GM19035 (cell line): ENCODE results near the gene MEAK7.
A peak's percentile ranks its signal among the peaks of the same experiment; 100 is the strongest.
"Not testable (repeated sequence)": the region's sequence is repeated elsewhere in the genome, so short reads cannot be mapped to it uniquely, and the experiment has no call there.

Source experiments
- ATAC-seq: cut with Tn5 transposase; IDR thresholded peaks from one replicate; pipeline ENCODE4 v1.9.1; 2021; ENCODE audit not compliant: unreplicated experiment

Gene MEAK7

GRCh38 chr16:84532855-84533486 is 28.5 kb upstream of the MEAK7 start:
- no peak for ATAC-seq

- no peak for ATAC-seq
Observed at GRCh38 chr16:84532291-84532724, 27.8 kb upstream of the MEAK7 start.

GRCh38 chr16:84531671-84532111 is 27.2 kb upstream of the MEAK7 start:
- ATAC-seq = no peak

- ATAC-seq = no peak
Observed at GRCh38 chr16:84530590-84530989, 26.1 kb upstream of the MEAK7 start.

GRCh38 chr16:84529607-84530006 is 25.1 kb upstream of the MEAK7 start:
- ATAC-seq = no peak

GRCh38 chr16:84528322-84528721 is 23.9 kb upstream of the MEAK7 start:
- no peak for ATAC-seq

- no peak for ATAC-seq
Observed at GRCh38 chr16:84527532-84528269, 23.2 kb upstream of the MEAK7 start.

- ATAC-seq = no peak
Observed at GRCh38 chr16:84526794-84527531, 22.5 kb upstream of the MEAK7 start.

- not testable (repeated sequence) for ATAC-seq
Observed at GRCh38 chr16:84524941-84525581, 20.6 kb upstream of the MEAK7 start.

GRCh38 chr16:84524346-84524920 is 20.0 kb upstream of the MEAK7 start:
- no peak for ATAC-seq

GRCh38 chr16:84521497-84521770 is 17.0 kb upstream of the MEAK7 start:
- no peak for ATAC-seq

GRCh38 chr16:84520725-84521496 is 16.5 kb upstream of the MEAK7 start:
- ATAC-seq = no peak

GRCh38 chr16:84519855-84520254 is 15.4 kb upstream of the MEAK7 start:
- no peak for ATAC-seq

GRCh38 chr16:84518804-84519341 is 14.4 kb upstream of the MEAK7 start:
- no peak for ATAC-seq

GRCh38 chr16:84518220-84518619 is 13.8 kb upstream of the MEAK7 start:
- not testable (repeated sequence) for ATAC-seq

GRCh38 chr16:84517366-84517765 is 12.9 kb upstream of the MEAK7 start:
- no peak for ATAC-seq

- ATAC-seq = peak; percentile 89
Observed at GRCh38 chr16:84514874-84515835, 10.7 kb upstream of the MEAK7 start.

GRCh38 chr16:84514295-84514873 is 9.9 kb upstream of the MEAK7 start:
- ATAC-seq = no peak

- ATAC-seq = no peak
Observed at GRCh38 chr16:84513666-84514065, 9.2 kb upstream of the MEAK7 start.
